NK-92 (cell line): ENCODE measurements around the gene CCP110.

Experiments
- DNase-seq: peaks from one replicate; lab custom pipeline; 2025; ENCODE audit not compliant: unreplicated experiment; lab: John Stamatoyannopoulos, UW

CCP110 gene

DNA sequence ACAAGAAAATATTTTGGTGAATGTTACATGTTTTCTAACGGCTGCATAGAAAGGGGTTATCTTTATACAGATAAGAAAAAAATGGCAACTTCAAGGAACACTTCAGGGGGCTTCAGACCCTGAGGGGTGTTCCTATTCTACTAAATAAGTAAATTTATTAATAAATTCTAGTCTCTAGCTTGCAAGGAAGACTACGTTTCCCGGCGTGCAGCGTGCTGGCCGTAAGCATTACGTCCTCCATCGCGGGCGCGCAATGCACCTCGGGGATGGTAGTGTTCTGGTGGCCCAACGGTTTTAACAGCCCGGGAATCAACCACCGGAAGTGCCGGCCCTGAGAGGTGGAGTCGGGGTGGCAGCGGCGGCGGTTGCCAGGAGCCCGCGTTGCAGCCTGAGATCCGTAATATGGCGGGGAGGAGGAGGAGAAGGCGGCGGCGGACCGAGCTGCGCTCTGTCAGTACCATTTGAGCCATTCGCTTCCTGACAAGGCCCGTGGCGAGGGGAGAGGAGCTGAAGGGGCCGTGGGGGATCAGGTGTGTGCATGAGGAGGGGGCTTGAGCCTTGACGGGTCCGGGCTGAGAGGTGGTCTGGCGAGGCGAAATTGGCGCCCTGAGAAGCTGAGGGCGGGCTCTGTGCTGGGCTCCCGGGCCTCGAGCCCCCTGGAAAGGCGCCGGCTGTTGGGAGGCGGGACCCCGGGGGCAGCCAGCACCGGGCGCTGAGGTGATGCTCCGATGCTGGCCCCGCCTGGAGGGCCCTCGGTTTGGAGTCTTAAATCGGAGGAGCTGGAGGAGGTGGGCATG is at the start of gene CCP110:
CCP110 (plus strand) TSS at position 384 of the 797 bp plus-strand sequence. CDS start 3,940 bp downstream, outside the sequence.
- peak; percentile 75 for DNase-seq

DNA sequence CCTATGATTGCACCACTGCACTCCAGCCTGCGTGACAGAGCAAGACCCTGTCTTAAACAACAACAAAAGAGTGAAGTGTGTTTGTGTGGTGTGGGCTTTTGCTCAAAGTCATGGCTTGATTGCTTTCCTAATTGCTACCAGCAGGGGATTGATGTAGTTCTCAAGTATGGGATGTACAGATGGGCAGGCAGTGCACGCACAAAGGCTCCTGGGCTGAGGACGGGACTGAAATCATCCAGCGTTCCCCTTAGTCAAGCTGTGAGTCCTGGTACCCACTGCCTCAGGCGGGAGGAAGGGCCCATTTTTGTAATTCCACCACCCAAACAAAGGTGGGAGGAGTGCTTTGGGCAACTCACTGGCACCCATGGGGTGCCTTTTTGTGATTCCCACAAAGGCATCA is 49.1 kb upstream of the CCP110 start:
- DNase-seq = no peak

GRCh38 chr16:19478505-19478904 is 45.2 kb upstream of the CCP110 start:
- DNase-seq = no peak

- no peak for DNase-seq
Observed at GRCh38 chr16:19479302-19479721, 44.4 kb upstream of the CCP110 start.

- no peak for DNase-seq
Observed at GRCh38 chr16:19481296-19481695, 42.4 kb upstream of the CCP110 start.

GRCh38 chr16:19481769-19482168 is 42.0 kb upstream of the CCP110 start:
- no peak for DNase-seq

DNA sequence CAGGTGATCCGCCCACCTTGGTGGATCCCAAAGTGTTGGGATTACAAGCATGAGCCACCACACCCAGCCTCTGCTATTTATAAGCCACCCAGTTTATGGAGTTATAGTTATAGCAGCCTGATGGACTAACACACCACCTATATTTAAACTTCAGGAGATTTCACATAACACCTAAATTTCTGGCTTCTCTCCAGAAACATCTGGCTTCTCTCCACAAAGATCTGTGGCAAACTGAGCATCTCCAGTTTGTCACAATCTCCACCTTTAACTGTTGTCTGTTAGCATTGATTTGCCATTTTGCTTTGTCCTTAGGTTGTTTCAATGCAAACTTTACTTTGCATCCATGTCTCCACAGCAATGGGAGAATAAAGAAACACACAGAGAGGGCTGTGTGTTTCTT is 41.5 kb upstream of the CCP110 start:
- no peak for DNase-seq

DNA sequence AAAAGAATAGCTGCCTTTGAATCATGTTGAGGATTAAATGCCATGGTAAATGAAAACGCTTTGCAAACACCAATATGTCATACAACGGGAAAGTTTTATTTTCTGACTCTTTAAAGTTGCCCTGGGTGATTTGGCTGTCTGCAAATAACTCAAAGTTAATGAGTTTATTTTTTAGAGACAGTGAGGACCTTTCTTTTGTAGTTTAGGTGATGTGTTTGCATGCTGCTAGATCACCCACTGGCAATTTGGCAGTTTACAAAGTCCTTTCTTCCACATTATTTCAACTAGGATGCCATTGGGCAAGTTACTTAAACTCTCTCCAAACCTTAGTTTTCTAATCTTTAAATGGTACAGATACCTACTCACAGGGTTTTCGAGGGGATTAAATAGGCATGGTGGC is 39.6 kb upstream of the CCP110 start:
- DNase-seq = no peak

GRCh38 chr16:19485611-19486010 is 38.1 kb upstream of the CCP110 start:
- no peak for DNase-seq

GRCh38 chr16:19486051-19486450 is 37.7 kb upstream of the CCP110 start:
- no peak for DNase-seq

- no peak for DNase-seq
Observed at GRCh38 chr16:19486750-19487325, 36.9 kb upstream of the CCP110 start.

DNA sequence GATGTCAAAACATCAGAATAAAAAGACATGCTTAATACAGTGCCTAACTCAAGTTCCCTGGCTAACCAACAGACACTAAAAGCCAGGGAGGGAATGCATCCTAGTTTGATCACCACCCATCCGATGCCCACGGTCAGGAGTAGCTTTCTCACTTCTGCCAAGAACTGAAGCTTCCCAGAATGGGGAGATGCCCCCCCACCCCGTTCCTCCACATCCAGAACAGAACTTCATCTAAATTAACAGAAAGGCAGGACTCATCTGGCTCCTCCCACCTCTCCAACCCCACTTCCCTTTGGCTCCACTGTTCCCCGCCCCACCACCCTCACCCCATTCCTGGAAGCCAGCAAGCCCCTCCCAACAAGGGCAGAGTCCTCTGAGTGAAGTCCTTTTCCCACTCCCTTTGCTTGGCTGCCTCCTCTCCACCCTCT is 35.5 kb upstream of the CCP110 start:
- DNase-seq = no peak

- DNase-seq = no peak
Observed at GRCh38 chr16:19490619-19491018, 33.1 kb upstream of the CCP110 start.

GRCh38 chr16:19497176-19497575 is 26.6 kb upstream of the CCP110 start:
- DNase-seq = no peak

DNA sequence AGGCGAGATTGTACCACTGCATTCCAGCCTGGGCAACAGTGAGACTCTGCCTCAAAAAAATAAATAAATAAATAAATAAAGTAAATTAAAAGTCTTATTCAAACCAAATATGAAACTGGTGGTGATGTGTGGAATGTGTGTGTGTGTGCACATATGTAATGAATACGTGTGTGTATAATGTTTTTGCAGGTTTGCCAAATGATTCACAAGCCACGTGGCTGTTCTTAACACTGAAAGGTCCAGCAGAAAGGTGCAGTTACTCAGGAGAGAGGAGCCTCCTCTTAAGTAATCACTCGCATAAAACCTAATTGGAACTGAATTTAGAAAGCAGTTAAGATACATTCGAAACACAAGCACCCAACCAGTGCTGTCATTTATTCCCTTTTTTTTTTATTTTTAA is 24.7 kb upstream of the CCP110 start:
- DNase-seq = no peak

DNA sequence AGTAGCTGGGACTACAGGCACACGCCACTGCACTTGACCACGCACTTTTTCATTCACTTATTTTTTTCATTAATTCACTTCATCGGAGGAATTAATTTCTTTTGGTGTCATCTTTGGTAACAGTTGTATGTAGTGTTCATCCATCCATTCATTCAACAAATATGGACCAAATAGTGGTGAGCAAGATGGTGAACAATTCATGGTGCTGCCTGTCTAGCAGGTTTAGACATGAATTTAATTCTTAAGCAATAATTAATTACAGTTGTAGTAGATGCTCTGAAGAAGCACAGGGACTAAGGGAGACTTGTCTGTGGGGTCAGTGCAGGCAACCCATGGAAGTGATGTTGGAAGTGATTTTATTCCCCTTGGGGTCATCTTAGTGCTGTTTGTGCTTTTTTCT is 24.3 kb upstream of the CCP110 start:
- DNase-seq = no peak

DNA sequence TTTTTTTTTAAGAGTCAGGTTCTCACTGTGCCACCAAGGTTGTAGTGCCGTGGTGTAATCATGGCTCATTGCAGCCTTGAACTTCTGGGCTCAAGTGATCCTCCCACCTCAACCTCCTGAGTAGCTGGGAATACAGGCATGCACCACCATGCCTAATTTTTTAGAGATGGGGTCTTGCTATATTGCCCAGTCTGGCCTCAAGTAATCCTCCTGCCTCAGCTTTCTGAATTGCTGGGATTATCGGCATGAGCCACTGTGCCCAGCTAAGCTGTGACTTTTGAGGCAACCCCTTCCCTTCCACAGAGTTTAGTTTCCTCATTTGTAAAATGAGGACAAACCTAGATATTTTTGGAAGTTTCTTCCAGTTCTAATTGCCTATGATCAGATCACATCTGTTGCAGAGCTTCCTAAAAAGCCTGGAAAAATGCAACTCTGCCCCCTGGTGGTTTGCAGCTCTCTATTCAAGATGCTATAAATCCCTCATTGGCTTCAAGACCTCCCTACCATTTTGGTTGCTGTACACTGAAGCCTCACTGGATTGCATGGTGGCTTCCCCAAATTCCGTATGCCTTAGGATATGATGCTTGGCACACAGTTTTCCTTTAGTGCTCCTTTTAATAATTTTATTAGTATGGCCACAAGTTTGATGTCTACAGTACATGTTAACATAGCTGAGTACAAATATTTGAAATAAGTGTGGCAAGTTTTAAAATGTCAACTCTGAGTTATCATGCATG is 21.2 kb upstream of the CCP110 start:
- DNase-seq = no peak

GRCh38 chr16:19503461-19504075 is 20.2 kb upstream of the CCP110 start:
- no peak for DNase-seq

DNA sequence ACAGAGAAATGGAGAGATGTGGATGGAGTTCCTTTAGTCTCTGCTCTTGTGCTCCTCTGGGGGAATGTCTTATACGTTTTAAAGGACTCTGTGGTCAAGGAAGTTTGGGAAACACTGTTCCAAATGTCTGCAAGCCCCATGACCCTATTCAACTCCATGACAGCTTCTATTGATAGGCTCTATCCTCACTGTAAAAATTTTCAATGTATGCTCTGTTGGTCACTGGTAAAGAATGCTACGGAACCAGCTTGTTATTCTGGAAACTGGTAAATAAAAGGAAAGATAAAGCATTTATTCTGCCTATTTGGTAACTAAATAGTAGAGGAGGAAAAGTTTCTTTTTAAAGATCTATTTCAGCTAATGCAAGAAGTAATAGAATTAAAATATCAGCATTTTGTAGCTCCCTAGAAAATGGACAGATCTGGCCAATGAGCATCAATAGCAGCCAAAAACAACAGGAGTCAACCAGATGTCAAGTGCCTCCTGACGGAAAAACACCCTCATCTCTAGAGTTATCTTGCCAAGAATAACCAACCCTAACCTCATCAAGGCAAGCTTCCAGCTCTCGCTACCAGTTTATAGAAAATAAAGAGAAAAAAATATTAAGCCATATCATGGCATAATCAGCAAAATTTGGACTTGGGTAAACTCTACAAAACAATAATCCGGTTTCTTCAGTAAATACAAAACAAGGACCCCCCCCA is 18.0 kb upstream of the CCP110 start:
- no peak for DNase-seq

DNA sequence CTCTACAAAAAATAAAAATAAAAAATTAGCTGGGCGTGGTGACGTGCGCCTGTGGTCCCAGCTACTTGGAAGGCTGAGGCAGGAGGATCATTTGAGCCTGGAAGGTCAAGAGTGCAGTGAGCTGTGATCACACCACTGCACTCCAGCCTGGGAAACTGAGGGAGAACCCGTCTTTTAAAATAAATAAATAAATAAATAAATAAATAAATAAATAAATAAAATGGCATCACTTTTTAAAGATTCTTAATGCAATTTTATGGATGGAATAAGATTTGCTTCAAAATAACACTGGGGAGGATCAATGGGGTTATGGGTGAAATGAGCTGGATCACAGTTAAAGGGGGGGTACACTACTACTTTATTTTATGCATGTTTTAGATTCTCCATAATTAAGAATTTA is 16.8 kb upstream of the CCP110 start:
- no peak for DNase-seq

GRCh38 chr16:19507867-19508266 is 15.9 kb upstream of the CCP110 start:
- DNase-seq = no peak
